Activated CD8-positive, alpha-beta memory T cell treated with anti-CD3 and anti-CD28 coated beads for 24 hours (primary cell): ENCODE measurements around the gene SMIM20.

Source experiments
- DNase-seq: peaks from one replicate; pipeline ENCODE4 v3.0.0-alpha.2; 2020

SMIM20 gene

DNA sequence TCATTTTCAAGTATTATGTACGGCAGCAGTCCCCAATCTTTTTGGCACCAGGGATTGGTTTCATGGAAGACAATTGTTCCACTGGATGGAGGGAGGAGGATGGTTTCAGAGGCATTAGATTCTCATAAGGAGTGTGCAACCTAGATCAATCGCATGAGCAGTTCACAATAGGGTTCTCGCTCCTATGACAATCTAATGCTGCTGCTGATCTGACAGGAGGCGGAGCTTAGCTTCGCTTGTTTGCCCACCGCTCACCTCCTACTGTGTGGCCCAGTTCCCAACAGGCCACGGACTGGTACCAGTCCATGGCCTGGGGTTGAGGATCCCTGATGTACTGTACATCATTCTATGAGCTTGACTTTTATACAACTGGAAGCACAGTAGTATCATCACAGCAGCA is 48.4 kb downstream of the SMIM20 start:
- no peak for DNase-seq

DNA sequence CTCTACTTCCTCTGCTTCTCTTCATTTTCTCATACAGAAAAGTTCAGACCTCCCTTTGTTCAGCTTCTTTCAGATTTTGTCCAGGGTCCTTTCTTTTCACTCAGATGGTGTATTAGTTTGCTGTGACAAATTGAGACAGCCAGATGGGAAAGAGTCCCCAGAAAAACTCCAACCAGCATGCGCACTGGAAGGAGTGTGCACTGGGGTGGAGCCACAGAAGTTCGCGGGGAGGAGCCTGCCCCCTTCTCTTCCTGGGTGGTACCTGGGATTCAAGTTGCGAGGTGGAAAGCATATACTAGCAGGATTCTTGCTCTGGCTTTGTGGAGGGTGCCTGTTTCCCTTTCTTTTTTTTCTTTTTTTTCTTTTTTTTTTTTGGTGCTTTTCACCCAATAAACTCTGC is 51.6 kb downstream of the SMIM20 start:
- no peak for DNase-seq

DNA sequence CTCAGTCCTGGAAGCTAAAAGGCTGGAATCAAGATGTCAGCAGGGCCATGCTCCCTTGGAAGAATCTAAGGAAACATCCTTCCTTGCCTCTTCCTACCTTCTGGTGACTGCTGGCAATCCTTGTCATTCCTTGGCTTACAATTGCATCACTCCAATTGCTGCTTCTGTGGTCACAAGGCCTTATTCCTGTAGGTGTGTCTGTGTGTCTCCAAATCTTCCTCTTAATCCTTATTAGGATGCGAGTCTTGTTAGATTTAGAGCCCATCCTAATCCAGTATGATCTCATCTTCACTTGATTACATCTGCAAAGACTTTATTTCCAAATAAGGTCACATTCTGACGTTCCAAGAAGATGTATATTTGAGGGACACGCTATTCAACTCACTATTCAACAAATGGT is 52.2 kb downstream of the SMIM20 start:
- no peak for DNase-seq

DNA sequence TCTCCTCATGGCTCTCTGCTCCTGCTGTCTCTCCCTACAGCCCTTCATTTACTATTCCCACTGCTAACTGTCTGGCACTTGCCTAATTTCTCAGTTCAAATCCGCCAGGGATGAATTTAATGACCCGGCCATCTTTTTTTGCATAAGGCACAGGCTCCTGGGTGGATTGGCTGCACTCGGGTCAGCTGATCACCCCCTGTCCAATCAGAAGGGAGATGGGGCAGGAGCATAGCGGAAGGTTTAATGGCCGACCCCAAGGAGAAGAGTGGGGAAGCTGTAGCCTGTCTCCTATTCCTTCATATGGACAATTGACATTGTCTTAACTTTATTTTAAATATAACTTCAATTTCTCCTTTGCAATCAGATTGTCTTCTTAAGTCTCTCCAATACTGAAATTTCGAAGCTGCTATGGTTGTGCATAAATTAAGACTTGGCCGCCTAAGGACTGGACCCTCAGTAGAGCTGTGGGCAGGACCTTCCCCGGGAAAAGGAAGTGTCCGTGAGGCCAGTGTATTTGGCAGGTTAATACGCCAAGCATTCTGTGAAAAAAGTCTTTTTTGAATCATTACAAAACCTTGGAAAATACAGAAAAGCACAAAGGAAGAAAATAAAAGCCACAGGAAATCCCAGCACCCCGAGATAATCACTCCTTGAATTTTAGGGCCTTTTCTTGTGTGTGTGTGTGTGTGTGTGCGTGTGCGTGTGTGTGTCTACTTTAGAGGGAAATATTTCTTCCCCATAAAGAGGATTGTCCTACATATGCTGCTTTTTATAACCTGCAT is 55.5 kb downstream of the SMIM20 start:
- no peak for DNase-seq

DNA sequence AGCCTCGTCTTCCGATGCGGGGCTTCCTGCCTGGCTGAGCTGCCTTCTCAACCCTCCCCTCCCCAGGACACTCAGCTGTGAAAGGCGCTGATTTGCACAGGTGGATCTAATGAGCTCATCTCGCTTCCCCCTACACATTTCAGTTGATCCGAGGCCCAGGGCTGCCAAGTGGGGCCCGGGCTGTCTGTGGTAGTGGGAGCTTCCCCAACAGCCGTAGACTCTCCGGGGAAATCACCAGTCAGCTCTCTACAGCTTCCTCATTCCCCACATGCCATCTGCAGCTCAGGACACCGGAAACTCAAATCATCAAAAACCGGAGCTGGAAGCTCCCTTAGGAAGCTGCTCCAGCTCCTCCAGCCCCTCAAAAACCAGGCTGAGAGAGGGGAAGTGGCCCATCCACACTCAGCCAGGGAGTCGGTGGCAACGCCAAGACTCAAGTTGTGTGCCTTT is 56.2 kb downstream of the SMIM20 start:
- no peak for DNase-seq

DNA sequence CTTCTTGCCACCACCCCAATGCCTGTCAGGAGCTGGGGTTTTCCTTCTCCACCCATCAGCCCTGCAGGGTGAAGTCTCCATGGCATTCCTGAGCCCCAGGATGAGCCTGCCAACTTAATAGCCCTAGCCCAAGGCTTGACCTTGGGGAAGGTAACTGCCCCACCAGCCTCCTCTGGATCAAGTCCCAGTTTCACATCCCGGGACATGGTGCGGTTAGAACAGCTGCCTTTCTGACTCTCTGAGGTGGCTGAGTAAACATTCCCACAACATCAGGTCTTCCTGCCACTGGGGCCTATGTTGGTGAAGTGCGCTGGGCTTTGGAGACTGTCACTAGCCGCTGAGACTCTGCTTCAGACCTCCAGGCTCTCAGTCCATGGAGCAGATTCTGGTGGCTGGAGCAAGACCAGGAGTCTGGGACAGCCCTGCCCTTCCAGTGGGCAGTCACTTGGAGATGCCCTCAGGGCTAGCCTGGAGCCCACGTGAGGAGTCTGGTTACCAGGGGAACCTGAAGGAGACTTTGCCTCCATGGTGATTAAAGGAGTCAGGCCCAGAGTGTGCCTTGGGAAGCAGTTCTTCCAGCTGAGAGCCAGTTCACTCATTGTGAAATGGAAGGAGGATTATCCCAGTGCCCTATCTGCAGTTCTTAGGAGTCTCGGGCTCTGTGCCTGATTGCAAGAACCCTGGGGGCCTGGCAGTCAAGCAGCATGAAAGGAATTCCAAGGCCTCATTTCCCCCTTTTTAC is 56.8 kb downstream of the SMIM20 start:
- DNase-seq = no peak

DNA sequence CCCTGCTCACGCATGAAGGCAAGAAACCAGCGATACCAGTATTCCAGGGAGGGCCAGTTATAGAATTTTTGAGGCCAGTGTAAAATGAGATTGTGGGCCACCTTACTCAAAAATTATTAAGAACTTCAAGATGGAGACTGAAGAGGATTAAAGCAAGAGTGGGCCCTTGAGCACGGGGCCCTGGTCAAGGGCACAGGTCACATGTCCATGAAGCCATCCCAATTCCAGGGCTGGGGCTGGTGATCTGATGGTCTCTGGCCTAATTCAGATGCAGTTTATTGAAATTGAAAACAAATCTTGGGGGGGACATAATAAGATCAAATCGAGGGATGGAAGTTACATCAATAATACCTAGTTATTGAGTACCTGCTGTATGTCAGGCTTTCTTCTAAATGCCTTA is 58.3 kb downstream of the SMIM20 start:
- DNase-seq = no peak

DNA sequence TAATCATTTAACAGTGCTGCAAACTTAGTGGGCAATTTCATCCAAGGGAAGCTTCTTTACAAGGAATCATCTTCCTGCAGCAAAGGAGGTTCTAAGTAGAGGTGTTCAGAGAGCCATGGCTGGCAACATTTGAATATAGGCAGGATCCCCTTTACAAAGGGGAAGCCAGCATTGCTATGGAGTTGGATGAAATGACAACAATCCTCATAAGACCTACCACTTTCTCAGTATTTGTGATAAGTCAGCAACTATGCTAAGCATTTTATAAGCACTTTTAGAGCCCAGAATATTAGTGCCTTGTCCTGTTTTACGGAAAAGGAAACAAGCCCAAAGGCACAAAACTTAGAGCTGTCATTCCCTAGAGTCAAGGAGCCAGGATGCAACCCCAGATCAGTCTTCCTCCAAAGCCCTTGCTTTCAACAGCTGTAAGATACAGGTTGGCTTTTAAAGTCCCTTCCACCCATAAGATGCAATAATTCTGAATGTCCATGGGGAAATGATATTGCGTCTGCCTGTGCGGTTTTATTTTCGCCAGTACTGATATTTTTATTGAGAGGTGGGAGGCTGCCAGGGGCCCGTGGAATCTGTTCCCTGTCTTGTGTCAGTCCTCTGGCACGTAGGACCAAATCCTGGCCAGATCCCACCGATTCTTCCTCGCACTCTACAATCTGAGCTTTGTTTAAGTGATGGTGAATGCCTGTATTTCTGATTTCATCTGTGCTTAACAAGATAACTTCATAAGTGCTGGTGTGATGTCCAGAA is 59.1 kb downstream of the SMIM20 start:
- DNase-seq = no peak

DNA sequence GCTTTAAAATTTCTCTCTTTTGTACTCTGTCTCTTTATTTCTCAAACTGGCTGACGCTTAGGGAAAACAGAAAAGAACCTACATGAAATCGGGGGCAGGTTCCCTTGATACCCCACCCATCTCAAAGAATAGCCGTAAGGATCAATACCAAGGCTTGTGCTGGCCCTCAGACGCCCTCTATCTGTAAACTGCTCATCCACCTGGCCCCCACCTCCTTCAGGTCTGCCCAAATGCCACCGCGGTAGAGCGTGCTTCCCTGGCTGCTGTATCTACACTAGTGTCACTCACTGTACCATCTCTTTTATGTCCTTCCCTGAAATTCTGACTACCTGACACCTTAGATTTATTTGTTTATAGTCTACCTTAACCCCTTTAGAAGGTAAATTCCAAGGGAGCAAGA is 62.8 kb downstream of the SMIM20 start:
- DNase-seq = no peak

DNA sequence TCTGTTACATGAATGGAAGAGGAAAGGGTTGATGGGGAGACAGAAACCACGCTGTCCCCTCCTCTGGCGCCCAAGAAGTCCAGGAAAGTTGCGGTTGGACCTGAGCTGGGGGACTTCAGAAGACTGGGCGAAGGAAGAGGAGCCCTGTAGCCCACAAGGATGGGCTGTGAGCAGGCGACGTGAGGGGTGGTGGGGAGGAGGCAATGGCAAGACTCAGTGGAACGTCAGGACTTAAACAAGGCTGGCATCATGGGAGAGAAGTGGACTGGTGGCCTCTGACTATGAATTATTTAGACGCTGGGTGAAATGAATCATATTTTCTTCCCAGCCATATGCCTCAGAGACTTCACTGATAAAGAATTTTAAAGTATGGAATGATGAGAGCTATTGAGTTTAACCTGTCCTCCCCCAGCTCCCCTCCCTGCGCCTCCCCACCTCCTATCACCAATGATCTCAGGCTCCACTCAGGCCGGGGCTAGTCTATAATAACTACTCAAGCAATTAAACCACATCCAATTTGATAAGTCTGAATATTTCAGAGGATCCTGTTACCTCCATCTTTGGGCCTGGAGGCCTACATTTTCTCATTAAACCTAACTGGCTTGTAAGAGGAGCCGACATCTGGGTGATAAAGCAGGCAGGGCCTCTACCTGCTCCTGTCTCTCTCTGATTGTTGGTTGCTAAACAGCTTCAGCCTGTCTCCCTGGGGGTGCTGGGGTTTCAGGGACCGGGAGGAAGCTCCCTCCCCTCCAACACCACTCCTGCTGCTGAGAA is 63.6 kb downstream of the SMIM20 start:
- DNase-seq = no peak

DNA sequence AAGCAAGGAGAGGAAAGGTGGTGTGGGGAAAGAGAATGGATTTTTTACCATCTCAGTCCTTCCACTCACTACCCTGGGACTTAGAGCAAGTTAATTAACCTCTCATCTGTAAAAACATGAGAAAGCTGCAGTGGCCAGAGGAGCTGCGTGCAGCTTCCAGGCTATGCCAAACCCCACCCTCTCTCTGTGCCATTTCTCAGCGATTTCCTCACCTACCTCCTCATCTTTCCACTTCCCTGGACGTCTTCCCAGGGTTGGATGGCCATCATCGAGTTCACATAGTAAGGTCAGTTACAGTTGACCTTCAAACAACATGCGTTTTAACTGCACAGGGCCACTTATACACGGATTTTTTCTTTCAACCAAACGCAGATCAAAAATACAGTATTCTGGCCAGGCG is 64.3 kb downstream of the SMIM20 start:
- no peak for DNase-seq
